NK-92 (cell line): ENCODE measurements around the gene SMARCAD1.
A peak's percentile ranks its signal among the peaks of the same experiment; 100 is the strongest.

Source experiments
- DNase-seq: peaks from one replicate; lab custom pipeline; 2025; ENCODE audit not compliant: unreplicated experiment; lab: John Stamatoyannopoulos, UW

Gene SMARCAD1

DNA sequence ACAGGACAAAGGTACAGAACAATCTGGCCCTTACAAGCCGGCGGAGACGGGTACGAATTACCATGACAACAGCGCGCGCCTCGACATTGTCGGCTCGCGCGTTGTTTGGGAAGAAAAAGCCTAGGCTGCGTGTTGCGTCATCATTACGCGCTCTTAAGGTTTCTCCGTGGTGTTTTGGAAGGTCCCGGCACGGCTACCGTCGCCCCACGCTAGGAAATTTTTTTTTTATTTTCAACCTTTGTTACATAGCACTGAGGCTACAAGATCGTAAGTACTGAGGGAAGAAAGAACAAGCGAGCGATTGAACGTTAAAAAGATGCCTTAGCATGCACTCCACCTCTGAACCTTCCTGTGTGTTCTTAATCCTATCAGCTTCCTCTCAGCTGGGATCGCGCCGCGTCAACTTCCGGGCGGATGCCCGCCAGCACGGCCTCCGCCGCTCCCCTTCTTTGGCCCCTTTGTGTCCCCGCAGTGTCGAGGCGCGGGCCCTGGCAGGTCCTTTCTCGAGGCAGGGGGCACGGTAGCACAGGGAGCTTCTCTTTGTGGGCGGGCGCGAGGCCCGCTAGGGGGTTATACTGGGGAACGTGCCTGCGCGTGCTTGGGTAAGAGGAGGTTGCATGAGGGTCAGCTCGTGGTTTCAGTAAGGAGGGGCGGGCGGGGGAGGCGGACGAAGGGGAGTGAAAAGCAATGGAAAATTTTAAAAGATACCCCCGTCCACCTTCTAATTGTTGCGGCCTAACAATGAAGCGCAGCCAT, at the start of gene SMARCAD1:
Gene SMARCAD1, plus strand, starts transcription at position 397 of the 756 bp plus-strand sequence. CDS start 530 bp downstream, outside the sequence.
- DNase-seq = peak; percentile 28

DNA sequence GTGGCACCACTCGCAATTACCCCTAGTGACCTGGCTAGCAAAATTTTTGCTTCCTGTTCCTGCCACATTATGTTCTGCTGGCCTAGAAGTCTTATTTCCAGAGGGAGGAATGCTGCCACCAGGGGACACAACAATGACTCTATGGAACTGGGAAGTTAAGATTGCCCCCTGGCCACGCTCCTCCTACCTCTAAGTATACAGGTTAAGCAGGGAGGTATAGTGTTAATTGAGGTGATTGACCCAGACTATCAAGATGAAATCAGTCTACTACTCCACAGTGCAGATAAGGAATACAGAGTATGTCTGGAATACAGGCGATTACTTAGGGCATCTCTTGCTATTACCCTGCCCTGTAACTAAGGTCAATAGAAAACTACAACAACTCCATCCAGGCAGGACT, 48.8 kb upstream of the SMARCAD1 start:
- DNase-seq = no peak

- no peak for DNase-seq
These were observed 47.9 kb upstream of the SMARCAD1 start for GRCh38 chr4:94159790-94160189.

- no peak for DNase-seq
These were observed 46.9 kb upstream of the SMARCAD1 start for GRCh38 chr4:94160774-94161173.

GRCh38 chr4:94165256-94165655, 42.4 kb upstream of the SMARCAD1 start:
- DNase-seq = no peak

DNA sequence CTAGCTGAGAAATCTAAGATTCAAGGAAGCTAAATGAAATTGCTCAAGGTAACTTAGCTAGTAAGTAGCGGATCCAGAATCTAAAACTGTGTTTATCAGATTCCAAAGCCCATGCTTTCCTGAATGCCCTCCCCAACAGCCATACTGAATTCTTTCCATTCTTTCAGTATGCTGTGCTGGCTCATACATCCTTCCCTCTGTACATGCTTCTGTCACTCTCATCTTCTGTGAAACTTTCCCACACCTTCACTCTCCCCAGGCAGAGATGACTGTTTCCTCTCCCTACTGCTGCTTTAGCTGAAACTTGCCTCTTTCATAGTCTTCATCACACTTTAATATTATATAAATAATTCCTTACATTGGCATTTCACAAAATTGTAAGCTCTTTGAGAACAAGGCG, 39.3 kb upstream of the SMARCAD1 start:
- no peak for DNase-seq

DNA sequence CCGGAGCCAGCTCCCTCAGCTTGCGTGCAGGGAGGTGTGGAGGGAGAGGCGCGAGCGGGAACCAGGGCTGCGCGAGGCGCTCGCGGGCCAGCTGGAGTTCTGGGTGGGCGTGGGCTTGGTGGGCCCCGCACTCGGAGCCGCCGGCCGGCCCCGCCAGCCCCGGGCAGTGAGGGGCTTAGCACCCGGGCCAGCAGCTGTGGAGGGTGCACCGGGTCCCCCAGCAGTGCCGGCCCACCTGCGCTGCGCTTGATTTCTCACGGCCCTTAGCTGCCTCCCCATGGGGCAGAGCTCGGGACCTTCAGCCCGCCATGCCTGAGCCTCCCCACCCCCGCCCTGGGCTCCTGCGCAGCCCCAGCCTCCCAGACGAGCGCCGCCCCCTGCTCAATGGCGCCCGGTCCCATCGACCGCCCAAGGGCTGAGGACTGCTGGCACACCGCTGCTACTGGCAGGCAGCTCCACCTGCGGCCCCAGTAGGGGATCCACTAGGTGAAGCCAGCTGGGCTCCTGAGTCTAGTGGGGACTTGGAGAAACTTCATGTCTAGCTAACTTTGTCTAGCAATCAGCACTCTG, 37.8 kb upstream of the SMARCAD1 start:
- DNase-seq = no peak

DNA sequence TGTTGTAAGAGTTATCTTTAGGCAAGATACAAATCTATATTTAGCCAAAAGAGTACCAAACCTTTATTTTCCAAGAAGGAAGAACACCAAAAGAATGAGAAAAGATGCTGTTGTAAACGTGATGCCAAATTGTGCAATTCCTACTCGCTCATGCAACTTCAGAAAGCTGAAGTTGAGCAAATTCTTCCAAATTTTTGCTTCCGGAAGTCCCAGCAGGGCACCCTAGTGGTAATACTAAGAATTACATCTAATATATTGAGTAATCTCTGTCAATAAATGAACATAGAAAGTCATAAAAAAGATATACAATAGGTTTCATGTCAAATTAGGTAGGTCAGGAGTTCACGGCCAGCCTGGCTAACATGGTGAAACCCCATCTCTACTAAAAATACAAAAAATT, 36.0 kb upstream of the SMARCAD1 start:
- DNase-seq = no peak

- DNase-seq = no peak
These were observed 32.0 kb upstream of the SMARCAD1 start for GRCh38 chr4:94175553-94176261.

GRCh38 chr4:94177822-94178221, 29.8 kb upstream of the SMARCAD1 start:
- DNase-seq = no peak

DNA sequence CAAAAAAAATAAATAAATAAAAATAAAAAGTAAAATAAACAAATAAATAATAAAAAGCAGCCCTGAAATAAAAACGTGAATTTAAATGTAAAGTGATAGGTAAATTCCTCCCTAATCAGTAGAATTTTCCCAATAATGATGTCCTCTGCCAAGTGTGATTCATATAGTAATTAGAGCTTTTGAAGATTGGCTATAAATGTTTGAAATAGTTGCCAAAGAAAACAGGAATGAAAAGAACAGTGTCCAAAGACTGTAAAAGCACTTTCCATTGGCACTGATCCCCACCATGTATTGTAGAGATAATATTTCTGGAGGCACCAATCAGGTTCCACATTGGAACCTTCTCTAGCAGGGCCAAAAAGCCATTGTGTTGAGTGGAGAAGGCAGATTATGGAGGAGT, 25.9 kb upstream of the SMARCAD1 start:
- DNase-seq = no peak

GRCh38 chr4:94202769-94203168, 4.9 kb upstream of the SMARCAD1 start:
- DNase-seq = no peak

GRCh38 chr4:94208266-94208665, 601 bp downstream of the SMARCAD1 start:
- DNase-seq = no peak

DNA sequence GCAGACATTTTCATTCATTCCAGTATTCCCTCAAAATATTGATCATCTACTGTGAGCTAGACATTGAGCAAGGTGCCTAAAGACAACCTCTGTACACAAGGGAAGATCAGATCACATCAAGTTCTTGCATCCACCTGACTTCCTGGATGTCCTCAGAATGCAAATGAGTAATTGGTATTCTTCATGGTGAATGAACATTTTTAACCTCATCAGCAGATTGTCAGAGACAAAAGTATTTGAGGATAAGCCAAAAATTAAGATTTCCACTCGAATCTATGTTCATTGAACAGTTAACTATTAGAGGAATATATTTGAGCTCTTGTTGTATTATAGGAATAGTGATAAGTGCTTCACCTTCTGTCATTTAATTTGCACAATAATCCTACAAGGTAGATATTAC, 1.3 kb downstream of the SMARCAD1 start:
- no peak for DNase-seq

GRCh38 chr4:94211861-94212260, 4.2 kb downstream of the SMARCAD1 start:
- DNase-seq = no peak

DNA sequence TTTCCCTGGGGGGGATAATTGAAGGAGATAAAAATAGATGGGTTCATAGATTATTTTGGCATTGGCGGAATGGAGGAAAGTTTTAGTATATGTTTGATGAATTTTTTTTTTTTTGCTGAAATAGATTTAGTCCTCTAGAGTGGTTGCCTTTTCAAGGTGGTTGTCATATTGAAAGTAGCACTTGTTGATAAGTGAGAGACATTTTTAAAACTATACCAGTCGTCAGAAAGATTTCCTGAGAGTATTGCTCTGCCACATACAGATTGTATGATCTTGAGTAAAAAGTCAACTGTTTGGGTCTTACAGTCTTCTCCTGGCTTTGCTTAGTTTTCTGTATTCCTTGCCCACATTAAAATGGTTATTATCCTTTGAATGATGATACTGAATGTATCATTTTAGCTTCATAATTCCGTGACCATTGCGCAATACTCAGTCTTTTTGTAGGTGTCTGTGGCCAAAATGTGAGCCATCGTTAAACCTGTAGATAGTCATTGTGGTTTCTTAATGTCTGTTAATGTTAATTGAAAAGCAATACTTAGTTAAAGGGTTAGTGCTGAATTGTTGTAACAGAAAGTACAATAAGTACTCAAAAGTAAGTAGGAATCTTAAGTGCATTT, 7.1 kb downstream of the SMARCAD1 start:
- DNase-seq = no peak

- no peak for DNase-seq
These were observed 8.7 kb downstream of the SMARCAD1 start for GRCh38 chr4:94216394-94216793.

GRCh38 chr4:94219402-94219801, 11.7 kb downstream of the SMARCAD1 start:
- DNase-seq = no peak

DNA sequence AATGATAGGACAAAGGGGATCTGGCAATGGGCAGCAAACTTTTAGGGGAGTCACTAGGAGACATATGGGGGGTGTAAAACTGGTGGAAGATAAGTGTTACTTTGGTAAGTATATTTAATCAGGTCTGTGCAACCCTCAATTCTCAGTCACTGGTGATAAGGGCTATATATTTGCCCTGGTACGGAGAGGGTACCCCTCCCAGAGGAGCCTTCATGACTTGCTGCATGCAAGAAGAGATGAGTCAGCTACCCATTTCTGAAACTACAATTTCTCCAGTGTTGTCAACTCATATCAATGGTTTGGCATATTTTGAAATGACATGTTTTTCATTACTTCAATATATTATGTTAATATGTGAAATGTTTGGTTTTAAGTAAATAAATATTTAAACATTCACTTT, 14.3 kb downstream of the SMARCAD1 start:
- DNase-seq = no peak

DNA sequence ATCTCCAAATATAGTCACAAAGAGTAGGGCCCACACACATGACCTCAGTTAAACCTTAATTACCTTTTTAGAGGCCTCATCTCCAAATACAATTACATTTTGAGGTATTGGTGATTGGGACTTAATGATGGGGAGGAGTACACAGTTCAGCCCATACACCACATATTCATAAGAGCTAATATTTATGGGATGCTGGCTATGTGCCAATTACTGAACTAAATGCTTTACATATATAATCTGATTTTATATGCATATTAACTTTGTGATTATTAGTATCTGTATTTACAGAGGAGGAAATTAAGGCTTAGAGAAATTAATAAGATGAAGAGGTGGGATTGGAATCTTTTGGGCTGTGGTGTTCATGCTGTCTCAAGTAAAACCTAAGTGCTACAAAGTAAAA, 17.8 kb downstream of the SMARCAD1 start:
- DNase-seq = no peak

DNA sequence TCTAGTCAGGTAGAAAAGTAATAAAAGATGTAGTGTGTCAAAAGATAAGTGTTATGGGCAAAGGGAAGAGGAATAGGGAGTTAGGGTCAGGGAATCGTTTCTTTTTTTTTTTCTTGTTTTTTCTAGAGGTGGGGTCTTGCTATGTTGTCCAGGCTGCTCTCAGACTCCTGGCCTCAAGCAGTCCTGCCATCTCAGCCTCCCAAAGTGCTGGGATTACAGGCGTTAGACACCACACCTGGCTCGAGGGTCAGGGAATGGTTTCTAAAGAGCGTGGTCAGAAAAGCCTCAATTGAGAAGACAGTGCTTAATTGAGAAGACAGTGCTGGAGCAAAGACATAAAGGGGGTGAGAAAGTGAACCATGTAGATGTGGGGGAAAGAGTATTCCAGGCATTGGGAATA, 19.1 kb downstream of the SMARCAD1 start:
- no peak for DNase-seq
